Islet precursor cell (in vitro differentiated cells): ENCODE data around the gene TTI1.

Source experiments
- DNase-seq: peaks from one replicate; pipeline ENCODE4 v3.0.0-alpha.2; 2018

TTI1 gene

GRCh38 chr20:38052870-38053269 is 19.6 kb upstream of the TTI1 start:
- no peak for DNase-seq

- no peak for DNase-seq
These were observed 17.4 kb upstream of the TTI1 start for GRCh38 chr20:38050686-38051085.

GRCh38 chr20:38049800-38050199 is 16.5 kb upstream of the TTI1 start:
- peak; percentile 92 for DNase-seq

- no peak for DNase-seq
These were observed 13.3 kb upstream of the TTI1 start for GRCh38 chr20:38046572-38046971.

GRCh38 chr20:38044685-38045084 is 11.4 kb upstream of the TTI1 start:
- DNase-seq = no peak

GRCh38 chr20:38043512-38044300 is 10.4 kb upstream of the TTI1 start:
- peak; percentile 79 for DNase-seq

GRCh38 chr20:38040276-38040675 is 7.0 kb upstream of the TTI1 start:
- no peak for DNase-seq

- no peak for DNase-seq
These were observed 3.1 kb upstream of the TTI1 start for GRCh38 chr20:38036366-38036765.

GRCh38 chr20:38034961-38035360 is 1.7 kb upstream of the TTI1 start:
- no peak for DNase-seq

GRCh38 chr20:38034108-38034649 is 923 bp upstream of the TTI1 start:
- no peak for DNase-seq

GRCh38 chr20:38032585-38033329 is 499 bp downstream of the TTI1 start:
- peak; percentile 54 for DNase-seq

GRCh38 chr20:38031957-38032356 is 1.3 kb downstream of the TTI1 start:
- no peak for DNase-seq

- DNase-seq = no peak
These were observed 3.8 kb downstream of the TTI1 start for GRCh38 chr20:38029453-38029852.

GRCh38 chr20:38024496-38024895 is 8.8 kb downstream of the TTI1 start:
- no peak for DNase-seq

GRCh38 chr20:38023181-38024001 is 9.9 kb downstream of the TTI1 start:
- DNase-seq = no peak

- no peak for DNase-seq
These were observed 12.0 kb downstream of the TTI1 start for GRCh38 chr20:38021087-38021772.

- DNase-seq = no peak
These were observed 14.9 kb downstream of the TTI1 start for GRCh38 chr20:38018385-38018784.

GRCh38 chr20:38017959-38018358 is 15.3 kb downstream of the TTI1 start:
- DNase-seq = no peak

GRCh38 chr20:38013887-38014286 is 19.4 kb downstream of the TTI1 start:
- no peak for DNase-seq

GRCh38 chr20:38012332-38012731 is 20.9 kb downstream of the TTI1 start:
- no peak for DNase-seq

- no peak for DNase-seq
These were observed 21.6 kb downstream of the TTI1 start for GRCh38 chr20:38011696-38012095.

GRCh38 chr20:38009416-38009815 is 23.8 kb downstream of the TTI1 start:
- DNase-seq = peak; percentile 14
